ENCODE results near the gene TPP1.

The TPP1 gene

DNA sequence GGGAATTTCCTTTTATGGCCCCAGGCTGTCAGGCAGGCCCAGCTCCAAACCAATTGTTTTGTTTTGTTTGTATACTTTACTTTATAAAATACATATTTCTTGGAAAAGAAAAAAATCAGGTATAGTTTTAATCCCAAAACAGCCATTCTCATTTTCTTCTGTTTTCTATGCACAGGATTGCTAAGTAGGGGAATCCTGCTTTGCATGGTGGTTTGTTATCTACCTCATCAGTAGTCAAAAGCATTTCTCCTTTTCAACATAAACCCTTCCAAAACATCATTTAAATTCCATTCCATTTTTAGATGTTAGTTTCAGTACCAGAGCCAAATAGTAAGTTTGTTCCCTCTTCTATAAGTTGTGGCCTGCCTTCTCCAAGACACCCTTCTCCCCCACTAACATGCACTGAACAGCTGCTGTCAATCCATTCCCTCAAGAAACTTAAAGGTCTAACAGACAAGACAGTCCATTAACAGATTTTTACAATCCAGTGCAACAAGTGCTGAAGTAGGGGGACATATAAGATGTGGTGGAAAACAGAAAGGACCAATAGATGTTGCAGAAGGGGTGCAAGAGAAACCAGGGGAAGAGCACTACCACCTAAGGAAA, 11.9 kb downstream of the TPP1 start:
- no peak for DNase-seq

GRCh38 chr11:6606471-6607189, 12.6 kb downstream of the TPP1 start:
- Mint-ChIP-seq H3K4me3 (no peak overlapping the region), H3K36me3 (peaks cover 35 to 53% of the 10 kb centered on the region in 2 donors), H3K27ac (no peak overlapping the region), H3K27me3 (no peaks in the 10 kb centered on the region), H3K4me1 (peaks cover 32 to 40% of the 10 kb centered on the region in 2 donors), H3K9me3 (no peaks in the 10 kb centered on the region)
- peak; percentile 63 for DNase-seq
- ATAC-seq (replicated peaks), result peak; percentile 61 to 62

More for the DNA sequence above, 11.9 kb downstream of the TPP1 start:
- peak overlapping the region; percentile 65 for H3K27ac Mint-ChIP-seq
- no peaks in the 10 kb centered on the region for H3K9me3 Mint-ChIP-seq
- peak; percentile 25 to 28 for ATAC-seq (replicated peaks)
- no peaks in the 10 kb centered on the region for H3K27me3 Mint-ChIP-seq
- peak overlapping the region; percentile 43 to 60 for H3K4me3 Mint-ChIP-seq
- H3K36me3 Mint-ChIP-seq, result peaks cover 34 to 49% of the 10 kb centered on the region in 2 donors
- H3K4me1 Mint-ChIP-seq, result peaks cover 32 to 37% of the 10 kb centered on the region in 2 donors

- no peak overlapping the region for H3K27ac Mint-ChIP-seq
- no peak for ATAC-seq (replicated peaks)
These were observed 14.4 kb downstream of the TPP1 start for GRCh38 chr11:6604790-6605189.

DNA sequence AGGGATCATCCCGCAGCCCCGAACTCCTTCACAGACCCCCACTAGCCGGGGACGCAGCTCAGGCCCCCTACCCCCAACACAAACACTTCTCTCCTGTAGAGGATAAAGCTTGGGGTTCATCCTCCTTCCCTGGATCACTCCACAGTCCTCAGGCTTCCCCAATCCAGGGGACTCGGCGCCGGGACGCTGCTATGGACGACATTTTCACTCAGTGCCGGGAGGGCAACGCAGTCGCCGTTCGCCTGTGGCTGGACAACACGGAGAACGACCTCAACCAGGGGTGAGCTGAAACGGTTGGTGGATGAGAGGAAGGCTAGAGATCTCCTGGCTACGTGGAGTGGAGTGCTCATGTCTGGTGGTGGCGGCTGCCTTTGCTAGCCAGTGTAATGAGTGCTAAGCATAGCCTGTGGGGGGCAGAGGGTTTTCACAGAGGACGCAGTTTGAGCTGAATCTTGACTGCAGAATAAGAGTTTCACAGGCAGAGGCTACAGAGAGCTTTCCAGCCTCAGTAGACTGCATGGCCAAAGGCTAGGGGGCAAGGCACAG, 15.1 kb downstream of the TPP1 start:
- Mint-ChIP-seq H3K27me3 (no peaks in the 10 kb centered on the region), H3K36me3 (peaks cover 19 to 38% of the 10 kb centered on the region in 2 donors), H3K9me3 (no peaks in the 10 kb centered on the region), H3K27ac (no peak overlapping the region), H3K4me1 (peaks cover 10 to 29% of the 10 kb centered on the region in 2 donors), H3K4me3 (no peak overlapping the region)
- ATAC-seq (replicated peaks) (peak; percentile 46 to 48), DNase-seq (peak; percentile 19)

More at GRCh38 chr11:6604790-6605189, 14.4 kb downstream of the TPP1 start:
- no peak overlapping the region for H3K4me3 Mint-ChIP-seq
- no peak for DNase-seq
- H3K4me1 Mint-ChIP-seq, result peaks cover 15 to 29% of the 10 kb centered on the region in 2 donors
- no peaks in the 10 kb centered on the region for H3K27me3 Mint-ChIP-seq
- H3K36me3 Mint-ChIP-seq, result peaks cover 24 to 40% of the 10 kb centered on the region in 2 donors
- no peaks in the 10 kb centered on the region for H3K9me3 Mint-ChIP-seq

DNA sequence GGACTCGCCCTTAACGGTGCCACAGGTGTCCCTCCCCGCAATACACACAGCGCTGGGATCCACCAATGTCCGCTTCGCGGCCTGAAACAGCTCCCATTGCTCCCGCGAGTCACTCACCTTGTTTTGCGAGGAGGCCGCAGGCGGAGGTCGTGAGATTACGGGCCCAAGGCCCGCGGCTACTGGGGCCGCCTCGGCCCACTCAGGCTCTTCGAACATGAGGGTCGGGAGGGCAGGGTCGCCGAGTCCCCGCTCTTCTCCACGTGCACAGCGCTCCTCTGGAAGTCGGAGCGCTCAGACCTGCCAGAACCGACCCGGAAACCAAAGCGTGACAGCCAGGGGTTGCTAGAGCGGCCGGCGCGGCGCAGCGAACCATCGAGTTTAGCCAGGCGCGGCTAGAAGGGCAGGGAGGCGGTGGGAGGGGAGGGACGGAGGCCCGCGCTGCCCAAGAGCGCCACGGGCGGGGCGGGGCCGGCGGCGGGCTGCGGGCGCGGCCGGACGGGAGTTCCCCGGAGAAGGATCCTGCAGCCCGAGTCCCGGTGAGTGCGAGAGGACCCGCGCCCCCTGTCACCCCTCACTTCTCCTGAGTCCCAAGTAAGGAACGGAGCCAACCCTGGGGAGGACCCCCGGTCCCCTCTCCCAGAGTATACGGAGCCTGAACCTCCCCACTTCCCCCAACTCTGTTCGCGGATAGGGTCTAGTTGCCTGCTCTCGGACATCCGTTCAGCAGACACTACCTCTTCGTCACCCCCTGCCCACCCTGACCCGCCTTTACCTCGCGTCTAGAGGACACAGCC, 15.7 kb downstream of the TPP1 start, which contains the start of the genes ILK and RRP8:
TSS of gene ILK (plus strand) at position 488 of the 794 bp plus-strand sequence. CDS start 498 bp downstream, outside the sequence.
TSS of gene RRP8 (minus strand) at position 330 of the 794 bp plus-strand sequence. CDS start at position 216, 114 bp downstream.
- H3K9me3 Mint-ChIP-seq, result no peaks in the 10 kb centered on the region
- peaks cover 18 to 38% of the 10 kb centered on the region in 2 donors for H3K36me3 Mint-ChIP-seq
- no peak within 1 kb of the TSS for H3K27ac Mint-ChIP-seq
- no peak within 1 kb of the TSS for H3K4me3 Mint-ChIP-seq
- peak; percentile 79 to 85 for ATAC-seq (replicated peaks)
- DNase-seq, result peak; percentile 82
- H3K4me1 Mint-ChIP-seq, result peaks cover 10 to 33% of the 10 kb centered on the region in 2 donors
- H3K27me3 Mint-ChIP-seq, result no peaks in the 10 kb centered on the region

DNA sequence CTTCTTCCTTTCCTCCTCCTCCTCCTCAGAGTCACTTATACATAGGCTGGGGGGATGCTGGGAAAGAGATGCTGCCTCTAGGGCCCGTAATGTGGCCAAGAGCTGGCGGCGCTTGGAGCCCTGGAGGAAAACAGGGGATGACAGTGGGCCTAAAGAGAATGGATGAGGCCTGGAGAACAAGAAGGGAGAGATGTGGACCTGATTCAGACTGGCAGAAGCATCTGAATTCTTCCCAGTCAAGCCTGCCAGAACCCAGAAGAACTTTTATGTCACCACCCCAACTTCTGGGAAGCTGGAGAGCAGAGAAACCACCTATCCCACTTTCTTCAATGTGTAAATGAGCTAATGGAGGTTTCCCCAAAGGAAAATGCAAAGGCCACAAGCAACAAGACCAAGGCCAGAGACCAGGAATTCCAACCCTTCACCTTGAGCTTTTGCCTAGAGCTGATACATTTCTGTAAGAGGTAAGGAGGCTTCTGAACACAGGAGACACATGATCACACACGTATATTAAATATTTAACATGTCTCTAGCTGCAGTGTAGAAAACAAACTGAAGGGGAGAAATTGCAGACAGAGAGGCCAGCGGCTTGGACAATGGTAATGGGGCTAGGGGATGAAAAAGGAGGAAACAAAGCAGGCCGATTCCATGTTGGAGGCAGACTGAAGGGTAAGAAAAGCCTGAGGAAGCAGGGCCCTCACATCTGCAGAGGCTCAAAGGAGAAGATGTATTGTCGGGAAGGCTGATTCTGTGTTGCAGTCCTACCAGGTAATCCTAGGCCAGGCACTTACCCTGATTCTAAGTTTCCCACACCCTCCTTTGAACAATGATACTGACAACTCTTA, 16.9 kb downstream of the TPP1 start:
- Mint-ChIP-seq H3K36me3 (peaks cover 22 to 37% of the 10 kb centered on the region in 2 donors), H3K4me1 (peaks cover 9 to 30% of the 10 kb centered on the region in 2 donors), H3K4me3 (no peak overlapping the region), H3K9me3 (no peaks in the 10 kb centered on the region), H3K27ac (peak overlapping the region; percentile 44), H3K27me3 (no peaks in the 10 kb centered on the region)
- no peak for DNase-seq
- no peak for ATAC-seq (replicated peaks)

GRCh38 chr11:6601041-6601461, 18.2 kb downstream of the TPP1 start:
- peaks cover 11 to 27% of the 10 kb centered on the region in 2 donors for H3K4me1 Mint-ChIP-seq
- H3K9me3 Mint-ChIP-seq, result no peaks in the 10 kb centered on the region
- ATAC-seq (replicated peaks) (no peak), DNase-seq (no peak)
- no peak overlapping the region for H3K27ac Mint-ChIP-seq
- no peak overlapping the region for H3K4me3 Mint-ChIP-seq
- no peaks in the 10 kb centered on the region for H3K27me3 Mint-ChIP-seq
- H3K36me3 Mint-ChIP-seq, result peaks cover 22 to 38% of the 10 kb centered on the region in 2 donors

GRCh38 chr11:6599881-6600390, 19.3 kb downstream of the TPP1 start:
- ATAC-seq (replicated peaks) (no peak), DNase-seq (no peak)
- Mint-ChIP-seq H3K4me3 (no peak overlapping the region), H3K27ac (no peak overlapping the region), H3K4me1 (peaks cover 14 to 25% of the 10 kb centered on the region in 2 donors), H3K36me3 (peaks cover 24 to 42% of the 10 kb centered on the region in 2 donors), H3K27me3 (no peaks in the 10 kb centered on the region), H3K9me3 (no peaks in the 10 kb centered on the region)

DNA sequence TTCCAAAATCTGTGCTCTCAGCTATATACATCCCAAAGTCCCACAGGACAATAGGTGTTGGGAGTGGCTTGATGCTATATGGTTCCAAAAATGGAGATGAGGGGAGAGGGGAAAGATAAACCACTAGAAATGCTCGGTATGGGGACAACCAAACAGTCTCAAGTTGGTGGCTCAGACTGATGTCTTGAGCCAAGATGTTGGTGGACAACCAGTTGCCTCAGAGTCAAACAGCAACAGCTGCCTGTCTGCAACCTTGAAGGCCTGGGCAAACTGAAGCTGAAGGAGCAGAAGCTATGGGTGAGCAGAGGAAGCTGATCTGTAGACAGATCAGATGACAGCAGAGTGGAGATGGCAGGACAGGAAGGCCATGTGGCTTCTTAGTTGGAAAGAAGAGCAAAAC, 19.8 kb downstream of the TPP1 start:
- H3K36me3 Mint-ChIP-seq, result peaks cover 26 to 46% of the 10 kb centered on the region in 2 donors
- DNase-seq (no peak), ATAC-seq (replicated peaks) (no peak)
- H3K4me3 Mint-ChIP-seq, result no peak overlapping the region
- H3K9me3 Mint-ChIP-seq, result no peaks in the 10 kb centered on the region
- no peaks in the 10 kb centered on the region for H3K27me3 Mint-ChIP-seq
- H3K27ac Mint-ChIP-seq, result no peak overlapping the region
- peaks cover 16 to 27% of the 10 kb centered on the region in 2 donors for H3K4me1 Mint-ChIP-seq

- Mint-ChIP-seq H3K27ac (peak overlapping the region; percentile 70), H3K36me3 (peaks cover 30 to 52% of the 10 kb centered on the region in 2 donors), H3K9me3 (no peaks in the 10 kb centered on the region), H3K27me3 (no peaks in the 10 kb centered on the region), H3K4me3 (no peak overlapping the region), H3K4me1 (peaks cover 21 to 31% of the 10 kb centered on the region in 2 donors)
- ATAC-seq (replicated peaks) (no peak), DNase-seq (no peak)
These were observed 20.7 kb downstream of the TPP1 start for GRCh38 chr11:6598555-6598954.

DNA sequence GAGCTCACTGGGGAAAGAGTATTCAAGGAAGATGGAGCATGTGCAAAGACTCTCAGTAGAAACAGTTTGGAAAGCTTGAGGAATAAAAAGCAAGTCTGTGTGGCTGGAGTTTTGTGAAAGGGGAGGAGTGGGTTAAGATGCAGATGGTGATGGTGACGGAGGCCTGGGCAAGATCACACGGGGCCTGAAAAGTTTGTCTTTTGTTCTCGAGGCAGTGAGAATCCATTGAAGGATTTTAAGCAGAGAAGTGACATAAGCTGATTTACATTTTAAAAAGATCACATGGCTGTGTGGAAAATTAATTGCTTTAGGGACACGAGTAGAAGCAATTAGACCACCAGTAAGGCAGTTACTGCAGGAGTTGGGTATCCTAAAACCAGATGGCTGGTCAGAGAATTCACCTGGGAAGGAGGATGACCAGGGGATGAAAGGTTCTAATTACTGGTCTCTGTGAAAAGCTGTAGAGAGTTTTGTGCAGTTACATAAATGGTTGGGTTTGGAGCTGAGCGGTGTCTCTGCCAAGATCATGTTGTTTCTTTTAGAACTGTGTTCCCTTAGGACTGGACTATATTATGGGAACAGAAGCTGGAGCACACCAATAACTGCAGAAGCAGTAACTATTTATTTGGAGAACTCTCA, 22.9 kb downstream of the TPP1 start:
- ATAC-seq (replicated peaks) (no peak), DNase-seq (no peak)
- no peaks in the 10 kb centered on the region for H3K9me3 Mint-ChIP-seq
- H3K4me1 Mint-ChIP-seq, result peaks cover 22 to 28% of the 10 kb centered on the region in 2 donors
- H3K27me3 Mint-ChIP-seq, result no peaks in the 10 kb centered on the region
- H3K36me3 Mint-ChIP-seq, result peaks cover 32 to 67% of the 10 kb centered on the region in 2 donors
- no peak overlapping the region for H3K4me3 Mint-ChIP-seq
- H3K27ac Mint-ChIP-seq, result no peak overlapping the region

- ATAC-seq (replicated peaks), result no peak
- H3K27ac Mint-ChIP-seq, result no peak overlapping the region
- H3K4me1 Mint-ChIP-seq, result peaks cover 18 to 28% of the 10 kb centered on the region in 2 donors
- DNase-seq, result no peak
- H3K9me3 Mint-ChIP-seq, result no peaks in the 10 kb centered on the region
- no peak overlapping the region for H3K4me3 Mint-ChIP-seq
- no peaks in the 10 kb centered on the region for H3K27me3 Mint-ChIP-seq
- H3K36me3 Mint-ChIP-seq, result peaks cover 33 to 67% of the 10 kb centered on the region in 2 donors
These were observed 25.0 kb downstream of the TPP1 start for GRCh38 chr11:6594142-6594768.

All from stimulated activated naive B cell treated with anti-CD40 and anti-IgM and Interleukin-4, amounts not matched to agents 10 μg/mL and 1 μg/mL and 100 μg/mL, for 72 hours (primary cell).